Measurements from ENCODE around the gene GLRX5. TPM values are rescaled to one million over a fixed set of nuclear protein-coding genes. Genes with fewer than 3 reads are reported as not detected.
"Not testable (repeated sequence)": the region's sequence is repeated elsewhere in the genome, so short reads cannot be mapped to it uniquely, and the experiment has no call there.

GLRX5 gene
- total RNA-seq, 1 experiment from 2014 or later: 23.2 TPM

- H3K4me1 ChIP-seq (replicated peaks; ENCODE audit: insufficient read depth): no peaks in the 10 kb centered on the region
- H3K36me3 ChIP-seq (ENCODE audit: low read depth): no peaks in the 10 kb centered on the region
- BruUV-seq (replicated peaks): no TSS peak
- TF ChIP-seq EZH2 (IDR thresholded peaks at IDR 0.05; ENCODE audit: low read depth) (no peak), CTCF (conservative IDR thresholded peaks at IDR 0.05) (no peak)
- ChIA-PET POLR2A (ENCODE audit: unreplicated experiment) (no interaction called here), CTCF (no interaction called here)
- H2AFZ ChIP-seq: no peak overlapping the region
- H3F3A ChIP-seq (ENCODE audit: insufficient read depth, low read depth): no peaks in the 10 kb centered on the region
- peaks cover 66% of the 10 kb centered on the region for H3K27me3 ChIP-seq (ENCODE audit: insufficient read depth, low read depth)
- H3K27ac ChIP-seq: no peak overlapping the region
- no peaks in the 10 kb centered on the region for H3K9me3 ChIP-seq (ENCODE audit: insufficient read depth, low read depth)
- no peak overlapping the region for H3K4me3 ChIP-seq
- intact Hi-C loops (cut with micrococcal nuclease; ENCODE audit: unreplicated experiment): no loop called here
- no peaks in the 10 kb centered on the region for H4K20me1 ChIP-seq (ENCODE audit: insufficient read depth)
- DNase-seq: no peak
- no peaks in the 10 kb centered on the region for H3K9me2 ChIP-seq (ENCODE audit: insufficient read depth)
- H3K4me2 ChIP-seq: no peak overlapping the region
- H3K79me2 ChIP-seq (ENCODE audit: low read depth): no peaks in the 10 kb centered on the region
Measured at GRCh38 chr14:95575840-95576473, 41.1 kb downstream of the GLRX5 start.

- Histone ChIP-seq H3K79me2 (ENCODE audit: low read depth) (no peaks in the 10 kb centered on the region), H3K27ac (no peak overlapping the region), H3K4me2 (no peak overlapping the region), H3K27me3 (ENCODE audit: insufficient read depth, low read depth) (peaks cover 62% of the 10 kb centered on the region), H3K9me3 (ENCODE audit: insufficient read depth, low read depth) (no peaks in the 10 kb centered on the region), H2AFZ (no peak overlapping the region), H3F3A (ENCODE audit: insufficient read depth, low read depth) (no peaks in the 10 kb centered on the region), H3K4me1 (replicated peaks; ENCODE audit: insufficient read depth) (no peaks in the 10 kb centered on the region), H3K4me3 (no peak overlapping the region), H3K36me3 (ENCODE audit: low read depth) (no peaks in the 10 kb centered on the region), H3K9me2 (ENCODE audit: insufficient read depth) (no peaks in the 10 kb centered on the region), H4K20me1 (ENCODE audit: insufficient read depth) (no peaks in the 10 kb centered on the region)
- no peak for DNase-seq
- ChIA-PET POLR2A (ENCODE audit: unreplicated experiment) (no interaction called here), CTCF (no interaction called here)
- BruUV-seq (replicated peaks): no TSS peak
- TF ChIP-seq EZH2 (IDR thresholded peaks at IDR 0.05; ENCODE audit: low read depth) (no peak), CTCF (conservative IDR thresholded peaks at IDR 0.05) (no peak)
- intact Hi-C loops (cut with micrococcal nuclease; ENCODE audit: unreplicated experiment): no loop called here
Measured at GRCh38 chr14:95577067-95577800, 42.4 kb downstream of the GLRX5 start.

- BruUV-seq (replicated peaks): no TSS peak
- CTCF ChIA-PET: no interaction called here
- POLR2A ChIA-PET (ENCODE audit: unreplicated experiment): no interaction called here
- TF ChIP-seq CTCF (conservative IDR thresholded peaks at IDR 0.05) (no peak), EZH2 (IDR thresholded peaks at IDR 0.05; ENCODE audit: low read depth) (no peak)
- intact Hi-C loops (cut with micrococcal nuclease; ENCODE audit: unreplicated experiment): no loop called here
- Histone ChIP-seq H3K79me2 (ENCODE audit: low read depth) (no peaks in the 10 kb centered on the region), H3F3A (ENCODE audit: insufficient read depth, low read depth) (no peaks in the 10 kb centered on the region), H3K4me2 (no peak overlapping the region), H3K9me2 (ENCODE audit: insufficient read depth) (no peaks in the 10 kb centered on the region), H4K20me1 (ENCODE audit: insufficient read depth) (no peaks in the 10 kb centered on the region), H2AFZ (no peak overlapping the region), H3K4me3 (no peak overlapping the region), H3K36me3 (ENCODE audit: low read depth) (no peaks in the 10 kb centered on the region), H3K27me3 (ENCODE audit: insufficient read depth, low read depth) (peaks cover 57% of the 10 kb centered on the region), H3K27ac (no peak overlapping the region), H3K9me3 (ENCODE audit: insufficient read depth, low read depth) (no peaks in the 10 kb centered on the region), H3K4me1 (replicated peaks; ENCODE audit: insufficient read depth) (no peaks in the 10 kb centered on the region)
- no peak for DNase-seq
Measured at GRCh38 chr14:95577870-95578269, 43.0 kb downstream of the GLRX5 start.

GRCh38 chr14:95583836-95584617 lies 49.2 kb downstream of the GLRX5 start:
- H3K36me3 ChIP-seq (ENCODE audit: low read depth); H3K79me2 ChIP-seq (ENCODE audit: low read depth); POLR2A ChIA-PET (ENCODE audit: unreplicated experiment); H3K4me1 ChIP-seq (replicated peaks; ENCODE audit: insufficient read depth); H3K4me2 ChIP-seq; H3K9me3 ChIP-seq (ENCODE audit: insufficient read depth, low read depth); H2AFZ ChIP-seq; H3K27ac ChIP-seq; DNase-seq; H4K20me1 ChIP-seq (ENCODE audit: insufficient read depth); H3K9me2 ChIP-seq (ENCODE audit: insufficient read depth); BruUV-seq (replicated peaks); H3K4me3 ChIP-seq; intact Hi-C loops (cut with micrococcal nuclease; ENCODE audit: unreplicated experiment); H3F3A ChIP-seq (ENCODE audit: insufficient read depth, low read depth); CTCF ChIA-PET: not testable (repeated sequence)
- H3K27me3 ChIP-seq (ENCODE audit: insufficient read depth, low read depth): peaks cover 53% of the 10 kb centered on the region
